ENCODE measurements around the gene WFDC5.

GRCh38 chr20:45092898-45093297, 22.1 kb downstream of the WFDC5 start:
- TF ChIP-seq CTCF (IDR thresholded peaks at IDR 0.05 in 2 of 3, conservative IDR thresholded peaks at IDR 0.05 in 1 of 3; ENCODE audit: insufficient read depth in 2 of 3, low read depth in 1 of 3, low read length in 3 of 3), result no peak
- no peak for TF ChIP-seq ZNF316 (IDR thresholded peaks at IDR 0.05)
- TF ChIP-seq EZH2 (IDR thresholded peaks at IDR 0.05; ENCODE audit: borderline replicate concordance, low read depth, low read length), result no peak
- no peak for TF ChIP-seq HDAC6 (IDR thresholded peaks at IDR 0.05; ENCODE audit: low read depth, low read length)
- TF ChIP-seq CEBPB (tag; IDR thresholded peaks at IDR 0.05), result no peak
- TF ChIP-seq MCM5 (IDR thresholded peaks at IDR 0.05; ENCODE audit: low read depth), result no peak
- no peak for TF ChIP-seq SPI1 (IDR thresholded peaks at IDR 0.05; ENCODE audit: borderline replicate concordance, low read depth, low read length)

Data from K562 (cell line).